HG03175 (cell line): Measurements from ENCODE around the gene ABHD10.
"Not testable (repeated sequence)": the region's sequence is repeated elsewhere in the genome, so short reads cannot be mapped to it uniquely, and the experiment has no call there.

Source experiments
- ATAC-seq: cut with Tn5 transposase; IDR thresholded peaks from one replicate; pipeline ENCODE4 v1.9.1; 2021; ENCODE audit warnings: mild to moderate bottlenecking, moderate library complexity; ENCODE audit not compliant: unreplicated experiment

Gene ABHD10

DNA sequence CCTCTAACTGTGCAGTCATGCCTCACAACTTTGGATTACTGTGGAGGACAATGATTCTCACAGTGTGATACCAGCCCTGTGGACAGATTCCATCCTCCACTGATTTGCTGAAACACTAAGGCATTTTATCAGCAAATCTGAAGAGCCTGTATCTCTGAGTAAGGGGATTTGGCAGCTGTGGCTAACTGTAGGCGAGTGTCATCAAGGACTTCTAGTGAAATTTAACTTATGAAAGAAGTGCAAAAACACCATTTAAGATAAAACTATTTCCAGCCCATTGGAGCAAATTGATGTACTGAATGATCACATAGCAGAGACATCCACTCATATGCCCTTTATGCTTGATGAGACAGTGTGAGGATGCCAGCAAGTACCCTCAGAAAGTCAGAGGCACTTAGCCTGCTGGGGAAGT lies 41.9 kb downstream of the ABHD10 start:
- ATAC-seq = no peak

DNA sequence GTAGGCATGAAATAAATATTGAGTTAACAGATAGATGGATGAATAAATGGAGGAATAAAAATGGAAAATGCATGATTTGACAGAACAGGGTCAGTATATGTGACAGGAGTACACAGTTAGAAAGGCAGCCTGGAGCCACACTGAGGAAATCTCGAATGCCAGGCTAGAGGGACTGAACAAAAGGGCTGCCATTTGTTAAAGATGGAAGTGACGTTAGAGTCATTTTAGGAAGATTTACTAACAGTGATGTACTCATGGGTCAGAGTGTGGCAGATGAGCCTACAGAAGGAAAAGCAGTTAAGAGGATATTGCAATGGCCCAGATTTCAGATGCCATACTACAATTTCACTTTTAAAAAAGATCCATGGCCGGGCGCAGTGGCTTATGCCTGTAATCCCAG lies 48.3 kb downstream of the ABHD10 start:
- ATAC-seq = no peak

DNA sequence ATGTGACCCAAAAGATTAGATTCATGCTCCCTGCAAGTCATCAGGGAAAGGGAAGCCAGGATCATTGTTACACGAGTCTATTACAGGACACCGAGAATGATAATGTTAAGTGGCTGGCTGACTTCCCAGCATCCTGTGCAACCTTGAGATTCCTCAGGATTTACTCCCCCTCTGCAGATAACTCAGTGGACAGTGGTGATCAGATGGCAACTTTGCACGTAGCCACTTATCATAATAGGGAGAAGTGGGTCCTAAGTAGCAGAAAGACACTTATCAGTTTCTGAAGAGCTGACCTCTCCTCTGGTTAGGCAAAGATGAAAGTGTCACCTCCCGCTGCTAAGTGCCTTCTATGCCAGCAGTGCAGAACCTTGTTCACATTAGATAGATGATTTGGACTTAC lies 49.0 kb downstream of the ABHD10 start:
- ATAC-seq = no peak

DNA sequence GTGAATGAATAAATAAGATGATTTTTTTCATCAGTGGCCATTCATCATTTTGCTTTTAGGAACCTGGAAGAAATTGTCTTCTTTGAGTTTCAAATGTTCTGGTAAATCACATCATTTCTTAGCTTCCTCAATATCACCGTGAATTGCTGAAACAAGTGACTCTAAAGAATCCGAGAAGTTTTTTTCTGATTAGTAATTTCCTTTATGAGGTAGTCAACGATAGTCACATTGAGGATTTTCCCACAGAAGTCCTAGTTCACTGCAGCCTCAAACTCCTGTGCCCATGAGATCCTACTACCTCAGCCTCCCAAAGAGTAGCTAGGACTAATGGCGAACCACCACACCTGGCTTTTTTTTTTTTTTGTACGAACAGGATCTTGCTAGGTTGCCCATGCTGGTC lies 52.1 kb downstream of the ABHD10 start:
- ATAC-seq = no peak

DNA sequence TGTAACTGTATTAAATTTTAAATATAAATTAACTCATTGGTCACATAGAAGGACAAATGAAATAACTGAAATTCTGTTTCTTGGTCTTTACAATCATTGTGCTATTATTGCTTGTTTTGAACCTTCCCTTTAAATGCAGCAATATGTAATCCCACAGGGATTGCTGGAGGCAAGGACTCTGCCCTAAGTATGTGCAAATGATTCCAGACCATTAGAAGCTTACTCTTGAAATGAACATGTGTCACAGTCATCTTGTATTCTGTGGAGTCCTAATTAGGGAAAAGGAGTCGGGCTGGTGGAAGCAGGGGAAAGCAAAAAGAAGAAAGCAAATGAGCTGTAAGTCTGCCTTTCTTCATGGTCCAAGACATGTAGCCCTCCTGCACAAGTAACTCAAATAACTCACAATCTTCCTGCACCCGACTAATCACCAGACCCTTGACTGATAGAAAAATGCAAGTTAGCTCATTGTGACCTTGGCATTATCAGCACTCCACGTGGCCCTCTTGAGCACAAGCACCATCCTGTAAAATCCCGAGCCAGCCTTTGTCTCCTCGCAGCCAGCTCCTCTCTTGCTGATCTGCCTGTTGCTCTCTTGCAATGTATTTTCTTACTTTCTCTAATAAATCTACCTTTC lies 53.4 kb downstream of the ABHD10 start:
- no peak for ATAC-seq

DNA sequence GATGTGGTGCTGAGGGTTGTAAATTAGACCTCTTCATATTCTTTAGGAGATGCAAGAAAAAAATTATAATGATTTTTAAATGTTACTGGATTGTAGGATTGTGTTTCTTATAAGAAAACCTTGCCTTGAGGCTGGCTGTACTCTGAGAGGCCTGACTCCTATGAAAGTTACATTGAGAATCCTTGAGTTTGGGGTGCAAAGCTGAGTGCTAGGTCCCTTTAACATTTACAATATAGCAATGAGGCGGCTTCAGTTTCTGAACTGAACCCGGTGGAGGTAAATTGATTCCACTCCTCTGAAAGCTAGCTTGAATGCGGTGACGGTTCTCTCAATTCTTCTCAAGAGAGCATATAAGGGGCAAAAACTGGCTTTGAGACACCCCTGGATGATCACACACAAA lies 55.6 kb downstream of the ABHD10 start, which contains the start of gene TMPRSS7:
Gene TMPRSS7, plus strand, starts transcription at position 301 of the 400 bp plus-strand sequence. CDS start 110 bp downstream, outside the sequence.
- ATAC-seq = no peak

DNA sequence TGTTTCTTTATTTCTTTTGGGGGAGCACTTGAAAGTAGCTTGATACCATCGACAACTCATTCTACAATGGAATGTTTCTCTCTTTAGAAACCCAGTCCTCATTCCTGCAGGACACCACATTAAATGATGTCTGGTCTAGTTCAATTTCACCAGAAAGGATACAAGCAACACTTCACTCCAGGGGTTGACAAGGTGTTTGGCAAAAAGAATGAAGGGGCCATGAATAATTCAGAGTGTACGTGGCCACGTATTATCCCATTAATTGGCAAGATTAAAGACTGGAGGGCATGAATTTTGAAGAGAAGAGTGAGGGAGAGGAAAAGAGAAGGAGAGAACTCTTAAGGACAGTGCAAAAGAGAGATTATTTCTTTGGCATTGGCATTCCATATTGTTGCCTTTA lies 56.4 kb downstream of the ABHD10 start:
- no peak for ATAC-seq

DNA sequence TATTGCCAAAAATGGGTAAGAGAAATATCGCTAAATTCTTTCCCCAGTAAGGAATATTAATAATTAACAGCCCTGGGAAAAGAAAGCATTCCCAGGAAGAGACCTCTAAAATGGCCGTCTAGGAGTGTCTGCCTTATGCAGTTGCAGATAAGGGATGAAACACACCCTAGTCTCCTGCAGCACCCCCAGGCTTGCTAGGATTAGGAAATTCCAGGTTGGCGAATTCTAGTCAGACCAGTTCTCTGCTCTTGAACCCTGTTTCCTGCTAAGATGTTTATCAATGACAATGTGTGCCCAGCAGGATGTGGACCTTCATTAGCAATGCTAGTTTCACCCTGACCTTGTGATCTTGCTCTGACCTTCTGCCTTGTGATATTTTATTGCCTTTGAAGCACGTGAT lies 58.4 kb downstream of the ABHD10 start:
- ATAC-seq = not testable (repeated sequence)

DNA sequence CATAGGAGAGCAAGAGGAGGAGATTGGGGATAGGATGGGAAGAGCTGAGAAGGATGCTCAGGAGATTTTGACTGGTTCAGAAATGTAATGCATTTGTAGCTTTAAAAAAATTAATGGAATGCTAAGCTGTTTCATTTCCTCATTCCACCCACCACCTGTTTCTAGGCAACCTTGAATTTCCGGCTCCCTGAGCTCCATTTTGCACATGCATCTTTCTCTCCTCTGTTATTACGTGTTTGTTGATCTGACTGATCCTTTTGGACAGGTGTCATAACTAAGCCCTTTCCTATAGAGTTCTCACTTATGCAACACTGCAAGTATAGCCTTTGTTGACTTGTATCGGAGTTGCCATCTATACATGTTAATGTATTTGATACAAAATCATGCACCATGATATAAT lies 60.0 kb downstream of the ABHD10 start:
- ATAC-seq = no peak

DNA sequence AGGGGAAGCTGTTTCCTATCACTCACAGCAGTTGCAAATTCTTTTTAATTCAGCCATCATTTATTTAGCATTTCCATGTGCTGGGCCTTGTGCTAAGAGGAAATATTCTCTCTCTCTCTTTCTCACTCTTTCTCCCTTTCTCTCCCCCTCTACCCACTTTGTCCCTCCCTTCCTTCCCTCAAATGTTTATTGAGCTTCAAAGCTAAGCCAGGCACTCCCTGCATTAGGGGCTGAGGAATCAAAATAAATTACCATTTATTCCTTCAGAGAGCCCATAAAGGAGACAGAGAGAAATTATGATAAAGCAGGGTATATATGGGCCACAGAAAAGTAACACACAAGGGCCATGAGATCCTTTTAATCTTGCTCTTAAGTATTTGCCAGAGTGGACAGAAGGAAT lies 62.5 kb downstream of the ABHD10 start:
- no peak for ATAC-seq

DNA sequence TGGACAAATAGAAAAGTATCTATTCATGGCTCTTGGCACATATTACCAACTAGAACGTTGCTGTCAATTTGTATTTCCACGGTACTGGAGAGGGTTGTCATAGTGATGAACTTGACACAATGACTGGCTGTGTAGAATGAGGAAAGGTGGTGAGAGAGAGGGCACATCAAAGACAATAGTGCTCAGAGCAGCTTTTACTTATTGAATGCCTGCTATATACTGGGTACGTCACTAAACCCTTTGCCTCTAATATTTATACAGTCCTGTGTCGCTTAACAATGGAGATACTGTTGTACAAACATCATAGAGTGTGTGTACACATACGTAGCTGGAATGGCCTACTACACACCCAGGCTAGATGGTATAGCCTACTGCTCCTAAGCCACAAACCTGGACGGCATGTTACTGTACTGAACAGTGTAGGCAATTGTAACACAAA lies 64.0 kb downstream of the ABHD10 start:
- no peak for ATAC-seq
